DMS153 treated with DMSO at 0.1 percent for 48 hours (cell line): ENCODE data around the gene CTBP1.

Source experiments
- DNase-seq: peaks from one replicate; lab custom pipeline; 2025; ENCODE audit not compliant: unreplicated experiment; lab: John Stamatoyannopoulos, UW

CTBP1 gene

GRCh38 chr4:1211891-1212545, 36.9 kb downstream of the CTBP1 start:
- DNase-seq, result no peak

DNA sequence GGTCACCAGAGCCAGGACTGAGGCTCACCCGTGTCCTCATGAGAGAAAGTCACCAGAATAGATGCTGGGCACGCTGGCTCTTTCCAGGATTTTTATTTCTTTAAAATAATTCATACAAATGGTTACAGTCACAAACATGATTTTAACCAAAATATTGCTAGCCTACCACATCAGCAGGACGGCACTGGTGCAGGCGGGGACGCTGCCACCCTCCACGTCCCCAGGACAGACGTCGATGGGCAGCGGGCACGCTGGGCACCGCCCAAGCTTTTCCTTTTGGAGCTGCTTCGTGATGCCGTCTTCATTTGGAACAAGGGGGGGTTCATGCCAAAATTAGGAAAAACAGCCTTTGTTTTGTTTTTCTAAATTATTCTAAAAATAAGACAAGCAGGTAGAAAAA, 37.6 kb downstream of the CTBP1 start:
- no peak for DNase-seq

DNA sequence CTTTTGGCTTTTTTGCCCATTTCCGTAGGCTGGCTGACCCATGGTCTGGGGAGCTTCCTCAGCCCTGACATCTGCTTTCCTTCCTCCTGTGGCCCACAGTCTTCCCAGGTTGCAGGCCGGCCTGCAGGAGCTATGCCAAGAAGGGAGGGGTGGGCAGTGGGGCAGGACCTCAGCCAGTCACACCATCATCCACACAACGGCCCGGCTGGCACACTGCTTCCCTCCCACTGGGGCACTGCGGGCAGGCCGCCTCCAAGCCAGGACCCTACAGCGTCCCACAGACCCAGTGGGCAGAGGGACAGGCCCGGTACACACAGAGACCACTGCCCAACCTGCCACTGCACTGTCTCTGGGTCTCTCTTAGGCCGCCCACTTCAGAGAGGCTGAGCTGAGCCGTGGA, 38.0 kb downstream of the CTBP1 start:
- no peak for DNase-seq

- DNase-seq, result no peak
These were observed 38.6 kb downstream of the CTBP1 start for GRCh38 chr4:1210241-1210841.

DNA sequence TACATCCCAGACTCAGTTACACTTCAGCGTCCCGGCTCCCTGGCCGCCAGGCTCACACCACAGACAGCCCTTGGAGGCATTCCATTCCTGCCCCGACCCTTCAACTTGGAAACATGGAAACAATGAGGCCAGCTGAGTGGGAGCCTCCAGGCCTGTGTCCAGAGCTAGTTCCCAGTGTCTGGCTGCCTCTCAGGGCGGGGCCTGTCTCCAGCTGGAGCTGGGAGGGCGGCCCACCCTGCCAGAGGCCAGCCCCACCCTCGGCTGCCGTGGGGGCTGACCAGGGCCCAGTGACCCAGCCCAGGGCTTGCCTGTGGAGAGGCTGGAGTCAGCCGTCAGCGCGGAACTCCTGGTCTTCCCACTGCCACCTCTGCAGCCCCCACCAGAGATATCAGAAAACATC, 39.1 kb downstream of the CTBP1 start:
- DNase-seq, result no peak

DNA sequence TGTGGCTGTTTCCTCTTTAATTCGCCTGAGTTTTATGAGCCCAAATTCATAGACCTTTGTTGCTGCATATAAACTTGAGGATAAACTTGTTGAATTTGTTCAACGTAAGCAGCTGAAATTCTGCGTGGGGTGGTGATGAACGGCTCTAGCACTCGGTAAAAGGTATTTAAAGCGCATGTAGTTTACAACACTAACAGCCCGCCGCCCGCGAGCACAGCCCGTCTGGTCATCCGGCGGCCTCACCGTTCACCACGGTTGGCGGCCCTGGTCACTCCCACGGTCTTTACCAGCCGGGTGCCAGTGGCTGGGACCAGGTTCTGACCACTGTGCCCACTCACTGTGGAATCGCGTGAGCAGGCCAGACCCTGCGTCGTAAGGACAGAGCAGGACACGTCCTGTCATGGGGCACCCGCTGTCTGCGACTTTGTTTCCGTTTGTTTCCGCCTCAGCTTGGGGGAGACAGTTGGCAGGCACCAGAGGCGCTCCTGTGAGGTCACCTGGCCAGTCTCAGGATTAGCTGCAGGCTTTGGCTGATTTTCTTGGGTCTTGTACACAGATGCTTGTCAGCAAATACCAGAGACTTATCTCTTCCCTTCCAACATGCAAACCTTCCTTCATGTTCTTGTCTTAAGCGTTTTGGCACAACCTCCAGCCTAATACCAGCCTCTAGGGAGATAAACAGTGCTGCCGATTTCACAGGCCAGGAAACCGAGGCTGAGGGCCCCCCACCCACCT, 39.8 kb downstream of the CTBP1 start:
- no peak for DNase-seq

DNA sequence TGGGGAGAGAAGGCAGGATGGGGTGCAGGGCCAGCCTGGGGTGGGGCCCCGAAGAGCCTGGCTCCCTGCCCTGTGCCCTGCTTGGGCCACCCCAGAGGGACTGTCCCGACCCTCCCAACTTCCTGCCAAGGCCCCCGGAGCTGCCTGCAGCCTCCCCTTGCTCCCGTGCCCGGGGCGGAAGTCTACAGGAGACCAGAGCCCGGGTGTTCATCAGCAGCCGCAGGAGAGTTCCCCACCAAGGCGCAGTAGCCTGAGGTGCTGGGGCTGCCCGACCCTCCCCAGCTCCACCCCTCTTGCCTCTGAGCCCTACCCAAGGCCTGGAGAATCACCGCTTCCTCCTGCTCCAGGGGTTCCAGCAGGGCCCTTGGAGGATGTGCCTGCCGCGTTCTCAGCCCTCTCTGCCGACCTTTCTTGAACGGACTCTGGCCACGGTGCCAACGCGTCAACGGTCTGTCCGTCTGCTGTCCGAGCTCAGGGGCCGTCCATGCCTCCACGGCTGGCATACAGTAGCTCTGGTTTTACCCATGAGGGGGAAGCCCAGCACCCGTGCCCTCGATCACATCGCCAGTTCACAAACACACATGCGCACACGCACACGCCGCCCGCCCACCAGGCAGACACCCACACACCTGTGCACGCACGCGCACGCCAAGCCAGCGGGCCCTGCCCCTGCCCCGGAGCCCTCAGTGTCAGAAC, 40.5 kb downstream of the CTBP1 start:
- DNase-seq, result no peak

GRCh38 chr4:1207603-1208265, 41.2 kb downstream of the CTBP1 start:
- no peak for DNase-seq

DNA sequence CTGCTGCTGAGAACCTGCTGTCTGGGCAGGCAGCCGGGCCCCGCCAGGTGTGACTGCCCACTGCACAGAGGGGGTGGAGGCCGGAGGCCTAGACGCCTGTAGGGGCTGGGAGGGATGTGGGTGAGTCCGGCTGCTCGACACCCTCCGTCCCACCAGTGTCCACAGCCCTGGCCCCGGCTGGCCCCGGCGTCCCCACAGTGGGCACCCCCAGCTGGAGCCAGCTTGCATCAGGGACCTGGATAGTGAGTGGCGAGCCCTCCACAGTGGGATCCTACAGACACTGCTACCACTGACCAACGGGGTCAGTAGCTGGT, 41.8 kb downstream of the CTBP1 start:
- no peak for DNase-seq

- DNase-seq, result no peak
These were observed 42.4 kb downstream of the CTBP1 start for GRCh38 chr4:1206299-1207156.

DNA sequence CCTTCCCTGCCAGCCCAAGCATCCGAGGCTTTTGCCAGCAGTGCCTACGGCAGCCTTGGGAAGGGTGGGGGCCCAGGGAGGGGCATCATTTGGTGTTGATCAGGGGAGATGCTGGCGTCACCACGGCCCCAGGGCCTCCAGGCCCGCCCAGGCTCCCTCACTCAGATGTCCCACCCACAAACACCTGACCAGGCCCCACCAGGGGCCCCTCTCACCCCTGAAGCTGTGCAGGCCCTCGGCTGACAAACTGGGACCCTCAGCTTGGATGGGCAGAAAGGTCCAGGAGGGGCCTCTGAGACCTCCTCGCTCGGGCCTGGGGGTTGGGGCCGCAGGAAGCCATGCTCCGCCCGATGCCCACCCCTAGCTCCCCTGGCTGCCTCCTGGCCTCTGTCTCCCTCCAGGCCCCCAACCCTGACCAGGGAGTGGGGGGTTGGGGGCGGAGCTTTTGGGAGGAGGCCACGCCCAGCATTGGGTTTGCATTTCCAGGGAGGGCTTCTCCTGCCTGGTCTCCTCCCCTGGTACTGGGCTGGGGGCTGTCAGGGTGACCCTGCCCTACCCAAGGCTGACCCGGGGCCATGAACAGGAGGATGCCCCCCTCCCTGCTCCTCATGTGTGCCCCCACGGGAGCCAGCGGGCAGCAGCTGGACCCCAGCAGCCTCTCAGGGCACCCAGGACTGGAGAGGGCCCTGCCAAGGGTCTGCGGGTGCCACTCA, 43.2 kb downstream of the CTBP1 start:
- DNase-seq, result no peak

DNA sequence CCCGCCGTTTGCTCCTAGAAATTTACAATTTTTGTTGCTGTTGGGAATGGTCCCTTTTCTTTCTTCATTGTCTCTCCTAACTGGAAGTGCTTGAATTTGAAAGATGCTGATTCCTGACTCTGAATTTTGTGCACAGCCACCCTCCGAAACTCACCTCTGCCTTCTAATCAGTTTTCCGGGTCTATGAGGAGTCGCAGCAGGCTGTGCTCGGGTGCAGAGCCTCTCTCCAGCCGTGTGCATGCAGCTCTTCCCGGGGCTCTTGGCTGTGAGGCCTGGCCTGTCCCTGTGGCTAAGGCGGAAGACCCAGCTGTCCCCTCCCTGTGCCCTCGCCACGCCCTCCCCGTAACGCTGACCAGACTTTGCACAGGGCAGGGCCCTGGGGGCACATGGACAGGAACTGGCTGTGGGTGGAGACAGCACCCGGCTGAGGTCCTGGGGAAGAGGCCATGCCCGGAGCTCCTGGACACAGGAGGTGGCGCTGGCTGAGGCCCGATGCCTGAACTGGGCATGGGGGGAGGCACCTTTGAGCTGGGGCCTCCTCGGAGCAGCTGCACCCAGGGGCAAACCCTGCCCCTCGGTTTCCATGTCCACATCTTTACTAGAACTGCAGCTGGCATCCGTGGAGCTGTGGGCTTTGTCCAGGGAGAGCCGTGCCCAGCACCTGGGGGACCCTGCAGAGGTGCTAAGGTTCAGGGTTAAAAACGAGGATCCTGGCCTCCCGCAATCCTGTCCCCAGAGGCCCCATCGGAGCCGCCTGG, 43.9 kb downstream of the CTBP1 start:
- DNase-seq, result no peak

GRCh38 chr4:1204286-1204827, 44.6 kb downstream of the CTBP1 start:
- DNase-seq, result no peak

GRCh38 chr4:1203026-1203616, 45.8 kb downstream of the CTBP1 start:
- DNase-seq, result no peak

DNA sequence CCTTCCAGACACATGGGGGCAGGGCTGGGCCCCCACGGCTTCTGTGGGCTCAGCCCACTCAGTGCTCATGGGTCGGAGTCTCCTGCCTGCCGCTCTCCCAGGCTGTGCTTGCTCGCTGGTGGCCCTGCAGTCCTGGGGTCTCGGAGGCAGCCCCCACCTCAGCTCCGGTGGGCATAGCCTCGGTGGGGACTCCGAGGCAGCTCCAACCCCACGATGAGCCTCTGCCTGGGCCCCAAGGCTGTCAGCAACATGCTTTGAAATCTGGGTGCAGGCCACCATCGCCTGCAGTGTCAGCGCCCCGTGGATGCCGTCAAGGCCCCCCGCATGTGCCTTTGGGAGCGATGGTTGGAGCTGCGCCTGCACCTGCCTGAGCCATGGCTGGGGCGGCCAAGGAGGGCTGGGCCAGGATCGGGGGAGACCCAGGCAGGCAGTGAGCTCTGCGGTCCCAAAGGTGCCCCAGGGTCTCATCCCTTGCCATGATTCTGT, 46.4 kb downstream of the CTBP1 start:
- DNase-seq, result no peak

- no peak for DNase-seq
These were observed 46.9 kb downstream of the CTBP1 start for GRCh38 chr4:1201851-1202525.

GRCh38 chr4:1200425-1201035, 48.4 kb downstream of the CTBP1 start:
- no peak for DNase-seq
